ENCODE measurements around the gene UBALD2.

- no peak for TF ChIP-seq CTCF (IDR thresholded peaks at IDR 0.05; ENCODE audit: low read depth, low read length, poor library complexity, severe bottlenecking)
- TF ChIP-seq EZH2phosphoT487 (IDR thresholded peaks at IDR 0.05; ENCODE audit: borderline replicate concordance, low read length): no peak
Measured at GRCh38 chr17:76253841-76254240, 11.3 kb upstream of the UBALD2 start.
